ENCODE data around the gene PALB2. TPM values are rescaled to one million over a fixed set of nuclear protein-coding genes. Genes with fewer than 3 reads are reported as not detected.

PALB2 gene
- total and polyA plus RNA-seq, 7 experiments from 2014 or later = 5.9 to 27.2 (median 10.0) TPM

DNA sequence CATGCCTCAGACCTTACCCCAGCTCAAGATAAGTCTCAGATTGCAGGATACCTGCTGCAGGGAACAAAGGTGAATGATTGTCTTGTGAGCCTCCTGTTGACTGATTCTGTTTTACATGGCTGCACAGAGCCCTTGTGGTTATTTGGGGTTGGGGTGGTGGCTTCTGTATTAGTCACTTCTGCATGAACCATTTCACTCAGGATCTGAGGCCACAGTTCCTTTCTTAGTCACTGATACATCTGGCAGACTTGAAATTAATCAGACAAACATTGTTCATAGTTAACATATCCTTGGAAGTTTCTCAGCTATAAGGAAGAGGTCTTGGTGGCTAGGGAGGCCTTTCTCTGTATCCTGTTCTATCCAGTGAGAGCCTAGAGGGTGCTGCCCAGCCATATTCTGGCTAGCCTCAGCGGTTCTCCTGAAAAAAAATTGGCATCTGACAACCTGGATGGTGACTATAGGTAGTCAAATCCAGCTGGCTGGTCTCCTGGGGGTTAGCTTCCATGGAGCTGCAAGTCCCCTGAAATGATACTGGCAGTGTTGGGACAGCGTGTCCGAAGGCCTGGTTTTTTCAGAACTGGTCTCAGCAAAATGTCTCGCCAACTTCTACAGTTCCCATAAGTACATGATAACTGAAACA, 29.1 kb upstream of the PALB2 start:
- POLR2A ChIA-PET = no interaction called here
- Mint-ChIP-seq H3K36me3 (peaks cover 13 to 63% (median 49%) of the 10 kb centered on the region in 5 donors), H3K27me3 (no peaks in the 10 kb centered on the region), H3K27ac (peak overlapping the region in 3 of 9 donors; percentile 28 to 46 (median 40)), H3K4me1 (peaks cover 0 to 25% (median 0%) of the 10 kb centered on the region in 7 donors), H3K9me3 (no peaks in the 10 kb centered on the region), H3K4me3 (no peak overlapping the region)
- H3K4me1 ChIP-seq (ENCODE audit: control insufficient read depth in 2 of 2, insufficient read depth in 2 of 2, low read length in 2 of 2) = no peaks in the 10 kb centered on the region
- intact Hi-C loops (cut with micrococcal nuclease) = loop anchor here in 1 of 2 donors (10.0 kb wide), 1 partner anchor 345 kb away; no protein-coding TSS in a partner anchor
- CTCF ChIA-PET = no interaction called here
- no peak overlapping the region for H3K27ac ChIP-seq (ENCODE audit: low read depth, low read length)
- H3K27me3 ChIP-seq (ENCODE audit: control insufficient read depth in 2 of 2, insufficient read depth in 2 of 2, low read length in 2 of 2) = no peaks in the 10 kb centered on the region
- no peak for ATAC-seq
- H3K4me3 ChIP-seq (ENCODE audit: low read length) = no peak overlapping the region
- H3K9me3 ChIP-seq (ENCODE audit: control insufficient read depth in 2 of 3, low read length in 3 of 3) = no peaks in the 10 kb centered on the region
- peaks cover 5 to 68% (median 19%) of the 10 kb centered on the region in 3 experiments for H3K36me3 ChIP-seq (ENCODE audit: control insufficient read depth in 2 of 3, insufficient read depth in 3 of 3, low read length in 3 of 3)
- peak in 1 of 9 donors; percentile 63 for DNase-seq

DNA sequence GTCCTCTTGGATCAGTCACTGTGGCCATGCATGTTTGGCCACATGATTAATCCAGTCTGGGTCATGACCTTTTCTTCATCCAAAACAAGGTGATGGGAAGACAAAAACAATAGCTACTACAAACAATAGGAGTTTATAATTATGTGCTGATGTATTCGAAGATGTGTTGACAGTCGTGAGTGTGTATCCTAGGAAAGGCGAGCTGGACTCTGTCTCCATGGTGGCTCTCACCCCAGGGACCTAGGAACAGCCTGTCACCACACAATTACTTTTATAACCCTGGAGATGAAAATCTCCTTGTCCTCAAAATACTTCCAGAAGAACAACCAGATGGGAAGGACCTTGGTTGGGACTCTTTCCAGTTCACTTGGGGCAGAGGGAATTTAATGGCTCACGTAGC, 27.8 kb upstream of the PALB2 start:
- Histone ChIP-seq H3K9me3 (ENCODE audit: control insufficient read depth in 2 of 3, low read length in 3 of 3) (no peaks in the 10 kb centered on the region), H3K27ac (ENCODE audit: low read depth, low read length) (no peak overlapping the region), H3K27me3 (ENCODE audit: control insufficient read depth in 2 of 2, insufficient read depth in 2 of 2, low read length in 2 of 2) (no peaks in the 10 kb centered on the region), H3K36me3 (ENCODE audit: control insufficient read depth in 2 of 3, insufficient read depth in 3 of 3, low read length in 3 of 3) (peaks cover 9 to 76% (median 25%) of the 10 kb centered on the region in 3 experiments), H3K4me3 (ENCODE audit: low read length) (no peak overlapping the region), H3K4me1 (ENCODE audit: control insufficient read depth in 2 of 2, insufficient read depth in 2 of 2, low read length in 2 of 2) (no peaks in the 10 kb centered on the region)
- Mint-ChIP-seq H3K9me3 (no peaks in the 10 kb centered on the region), H3K4me3 (no peak overlapping the region), H3K27me3 (no peaks in the 10 kb centered on the region), H3K4me1 (peaks cover 0 to 25% (median 0%) of the 10 kb centered on the region in 7 donors), H3K27ac (no peak overlapping the region), H3K36me3 (peaks cover 15 to 69% (median 58%) of the 10 kb centered on the region in 5 donors)
- ChIA-PET CTCF (no interaction called here), POLR2A (no interaction called here)
- no peak for ATAC-seq
- intact Hi-C loops (cut with micrococcal nuclease) = no loop called here
- no peak for DNase-seq

DNA sequence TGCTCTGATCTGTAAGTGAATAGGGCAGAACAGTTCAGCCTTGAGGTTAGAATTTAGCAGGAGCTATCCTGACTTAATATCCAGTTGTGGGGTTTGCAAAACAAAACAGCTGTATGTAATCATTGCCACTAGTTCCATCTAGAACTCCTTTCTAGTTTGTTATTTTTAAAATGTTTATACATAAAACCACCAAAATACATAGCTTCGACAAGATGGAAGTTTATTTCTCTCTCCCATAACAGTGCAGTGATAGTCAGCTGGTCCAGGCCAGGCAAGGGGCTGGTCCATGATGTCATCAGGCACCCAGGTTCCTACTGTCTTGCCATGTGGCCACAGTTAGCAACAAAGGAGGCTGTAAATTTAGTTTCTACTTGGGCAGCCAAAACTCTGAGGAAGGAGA, 27.1 kb upstream of the PALB2 start:
- CTCF ChIA-PET = no interaction called here
- H3K4me3 Mint-ChIP-seq = no peak overlapping the region
- Histone ChIP-seq H3K4me3 (ENCODE audit: low read length) (no peak overlapping the region), H3K27ac (ENCODE audit: low read depth, low read length) (no peak overlapping the region), H3K4me1 (ENCODE audit: control insufficient read depth in 2 of 2, insufficient read depth in 2 of 2, low read length in 2 of 2) (no peaks in the 10 kb centered on the region), H3K27me3 (ENCODE audit: control insufficient read depth in 2 of 2, insufficient read depth in 2 of 2, low read length in 2 of 2) (no peaks in the 10 kb centered on the region), H3K9me3 (ENCODE audit: control insufficient read depth in 2 of 3, low read length in 3 of 3) (no peaks in the 10 kb centered on the region), H3K36me3 (ENCODE audit: control insufficient read depth in 2 of 3, insufficient read depth in 3 of 3, low read length in 3 of 3) (peaks cover 9 to 82% (median 28%) of the 10 kb centered on the region in 3 experiments)
- intact Hi-C loops (cut with micrococcal nuclease) = no loop called here
- H3K4me1 Mint-ChIP-seq = peaks cover 0 to 25% (median 0%) of the 10 kb centered on the region in 7 donors
- POLR2A ChIA-PET = no interaction called here
- H3K27ac Mint-ChIP-seq = no peak overlapping the region
- H3K36me3 Mint-ChIP-seq = peaks cover 19 to 72% (median 61%) of the 10 kb centered on the region in 5 donors
- H3K27me3 Mint-ChIP-seq = no peaks in the 10 kb centered on the region
- no peaks in the 10 kb centered on the region for H3K9me3 Mint-ChIP-seq
- no peak for ATAC-seq
- DNase-seq = no peak

DNA sequence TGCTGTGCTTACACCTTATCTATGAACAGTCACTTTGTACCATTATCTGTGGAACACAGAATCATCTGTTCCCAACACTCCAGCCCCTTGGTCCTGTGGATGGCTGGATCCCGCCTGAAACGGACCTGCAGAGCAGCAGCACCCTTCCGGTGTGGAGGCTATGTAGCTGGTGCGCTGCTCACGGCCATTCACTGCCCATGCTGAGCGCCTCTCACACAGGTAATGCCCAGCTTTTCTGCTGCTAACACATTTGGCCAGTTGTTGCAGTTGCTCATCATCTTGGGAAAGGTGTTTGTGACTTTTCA, 26.2 kb upstream of the PALB2 start:
- intact Hi-C loops (cut with micrococcal nuclease) = no loop called here
- ATAC-seq = no peak
- no peak for DNase-seq
- Histone ChIP-seq H3K4me1 (ENCODE audit: control insufficient read depth in 2 of 2, insufficient read depth in 2 of 2, low read length in 2 of 2) (no peaks in the 10 kb centered on the region), H3K9me3 (ENCODE audit: control insufficient read depth in 2 of 3, low read length in 3 of 3) (no peaks in the 10 kb centered on the region), H3K27me3 (ENCODE audit: control insufficient read depth in 2 of 2, insufficient read depth in 2 of 2, low read length in 2 of 2) (no peaks in the 10 kb centered on the region), H3K4me3 (ENCODE audit: low read length) (no peak overlapping the region), H3K36me3 (ENCODE audit: control insufficient read depth in 2 of 3, insufficient read depth in 3 of 3, low read length in 3 of 3) (peaks cover 18 to 88% (median 37%) of the 10 kb centered on the region in 3 experiments), H3K27ac (ENCODE audit: low read depth, low read length) (no peak overlapping the region)
- CTCF ChIA-PET = no interaction called here
- peaks cover 0 to 25% (median 0%) of the 10 kb centered on the region in 7 donors for H3K4me1 Mint-ChIP-seq
- peak overlapping the region in 1 of 9 donors; percentile 48 for H3K27ac Mint-ChIP-seq
- POLR2A ChIA-PET = no interaction called here
- H3K27me3 Mint-ChIP-seq = no peaks in the 10 kb centered on the region
- no peak overlapping the region for H3K4me3 Mint-ChIP-seq
- peaks cover 19 to 76% (median 68%) of the 10 kb centered on the region in 5 donors for H3K36me3 Mint-ChIP-seq
- no peaks in the 10 kb centered on the region for H3K9me3 Mint-ChIP-seq

DNA sequence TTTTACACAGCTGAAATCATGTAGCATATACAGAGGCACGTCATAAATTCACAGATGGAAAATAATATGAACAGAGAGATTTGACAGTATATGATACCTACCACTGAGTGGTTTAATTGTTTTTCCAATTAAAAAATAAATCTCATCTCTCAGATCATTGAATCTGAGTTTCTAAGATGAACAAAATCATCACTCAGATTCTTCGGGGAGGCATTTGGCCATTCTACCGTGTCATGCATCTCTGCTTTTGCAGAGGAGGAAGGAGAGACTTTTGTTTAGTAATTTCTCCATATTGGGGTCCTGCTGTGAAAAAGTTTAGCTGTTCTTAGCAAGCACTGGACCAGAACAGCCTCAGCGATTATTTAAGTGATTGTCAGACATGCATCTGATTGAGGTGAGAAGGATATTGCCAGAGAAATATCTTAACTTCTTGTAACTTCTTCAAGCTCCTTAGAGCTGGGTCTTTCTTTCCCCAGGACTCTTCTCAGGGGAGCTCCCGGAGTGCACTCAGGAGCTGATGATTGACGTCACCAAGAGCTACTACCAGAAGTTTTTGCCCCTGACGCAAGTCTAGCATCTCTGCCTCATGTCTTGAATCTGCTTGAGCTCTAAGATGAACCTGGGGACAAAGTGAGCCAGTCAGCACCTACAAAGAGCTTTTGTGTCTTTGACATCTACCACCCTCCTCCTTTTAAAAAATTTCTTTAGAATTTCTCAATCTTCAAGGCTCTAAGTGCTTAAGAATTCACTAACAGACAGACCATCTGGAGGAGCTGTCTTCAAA, 25.7 kb upstream of the PALB2 start:
- ATAC-seq (no peak), DNase-seq (no peak)
- H3K4me3 ChIP-seq (ENCODE audit: low read length) = no peak overlapping the region
- H3K4me3 Mint-ChIP-seq = no peak overlapping the region
- no peak overlapping the region for H3K27ac ChIP-seq (ENCODE audit: low read depth, low read length)
- H3K27me3 Mint-ChIP-seq = no peaks in the 10 kb centered on the region
- intact Hi-C loops (cut with micrococcal nuclease) = no loop called here
- peaks cover 0 to 25% (median 0%) of the 10 kb centered on the region in 7 donors for H3K4me1 Mint-ChIP-seq
- peaks cover 19 to 76% (median 65%) of the 10 kb centered on the region in 5 donors for H3K36me3 Mint-ChIP-seq
- H3K4me1 ChIP-seq (ENCODE audit: control insufficient read depth in 2 of 2, insufficient read depth in 2 of 2, low read length in 2 of 2) = no peaks in the 10 kb centered on the region
- no peaks in the 10 kb centered on the region for H3K27me3 ChIP-seq (ENCODE audit: control insufficient read depth in 2 of 2, insufficient read depth in 2 of 2, low read length in 2 of 2)
- H3K36me3 ChIP-seq (ENCODE audit: control insufficient read depth in 2 of 3, insufficient read depth in 3 of 3, low read length in 3 of 3) = peaks cover 20 to 88% (median 40%) of the 10 kb centered on the region in 3 experiments
- H3K9me3 Mint-ChIP-seq = no peaks in the 10 kb centered on the region
- ChIA-PET POLR2A (no interaction called here), CTCF (no interaction called here)
- no peaks in the 10 kb centered on the region for H3K9me3 ChIP-seq (ENCODE audit: control insufficient read depth in 2 of 3, low read length in 3 of 3)
- peak overlapping the region in 1 of 9 donors; percentile 48 for H3K27ac Mint-ChIP-seq

DNA sequence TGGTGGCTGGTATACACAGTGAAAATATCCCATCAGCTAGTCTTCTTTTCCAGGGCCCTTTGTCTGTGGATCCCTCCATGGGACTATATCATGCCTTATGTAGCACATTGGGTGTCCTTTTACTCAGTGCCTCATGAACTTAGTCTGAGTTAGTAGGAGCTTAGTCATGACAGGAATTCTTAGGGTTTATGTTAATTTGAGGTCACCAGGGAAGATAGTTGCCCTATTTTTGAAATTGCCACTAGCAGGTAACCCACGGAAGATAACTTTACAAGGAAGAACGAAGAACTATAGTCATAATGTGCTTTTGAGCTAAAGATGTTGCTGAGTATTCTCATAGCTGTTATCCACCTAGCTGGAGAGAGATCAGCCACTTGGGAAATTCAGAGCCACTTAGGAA, 22.8 kb upstream of the PALB2 start:
- no peak overlapping the region for H3K4me3 ChIP-seq (ENCODE audit: low read length)
- Mint-ChIP-seq H3K4me3 (no peak overlapping the region), H3K27ac (peak overlapping the region in 2 of 9 donors; percentile 27 to 39), H3K36me3 (peaks cover 31 to 83% (median 55%) of the 10 kb centered on the region in 5 donors), H3K9me3 (no peaks in the 10 kb centered on the region), H3K4me1 (peaks cover 0 to 6% (median 0%) of the 10 kb centered on the region in 7 donors), H3K27me3 (no peaks in the 10 kb centered on the region)
- no peaks in the 10 kb centered on the region for H3K9me3 ChIP-seq (ENCODE audit: control insufficient read depth in 2 of 3, low read length in 3 of 3)
- POLR2A ChIA-PET = no interaction called here
- no peaks in the 10 kb centered on the region for H3K4me1 ChIP-seq (ENCODE audit: control insufficient read depth in 2 of 2, insufficient read depth in 2 of 2, low read length in 2 of 2)
- DNase-seq (no peak), ATAC-seq (no peak)
- CTCF ChIA-PET = interaction anchor here (0.6 kb wide), 1 partner anchor 110 kb away, joined by 3 read pairs; no protein-coding TSS in a partner anchor
- no peaks in the 10 kb centered on the region for H3K27me3 ChIP-seq (ENCODE audit: control insufficient read depth in 2 of 2, insufficient read depth in 2 of 2, low read length in 2 of 2)
- no peak overlapping the region for H3K27ac ChIP-seq (ENCODE audit: low read depth, low read length)
- peaks cover 34 to 97% (median 61%) of the 10 kb centered on the region in 3 experiments for H3K36me3 ChIP-seq (ENCODE audit: control insufficient read depth in 2 of 3, insufficient read depth in 3 of 3, low read length in 3 of 3)
- intact Hi-C loops (cut with micrococcal nuclease) = no loop called here
